ENCODE results near the gene RPL3.

RPL3 gene

DNA sequence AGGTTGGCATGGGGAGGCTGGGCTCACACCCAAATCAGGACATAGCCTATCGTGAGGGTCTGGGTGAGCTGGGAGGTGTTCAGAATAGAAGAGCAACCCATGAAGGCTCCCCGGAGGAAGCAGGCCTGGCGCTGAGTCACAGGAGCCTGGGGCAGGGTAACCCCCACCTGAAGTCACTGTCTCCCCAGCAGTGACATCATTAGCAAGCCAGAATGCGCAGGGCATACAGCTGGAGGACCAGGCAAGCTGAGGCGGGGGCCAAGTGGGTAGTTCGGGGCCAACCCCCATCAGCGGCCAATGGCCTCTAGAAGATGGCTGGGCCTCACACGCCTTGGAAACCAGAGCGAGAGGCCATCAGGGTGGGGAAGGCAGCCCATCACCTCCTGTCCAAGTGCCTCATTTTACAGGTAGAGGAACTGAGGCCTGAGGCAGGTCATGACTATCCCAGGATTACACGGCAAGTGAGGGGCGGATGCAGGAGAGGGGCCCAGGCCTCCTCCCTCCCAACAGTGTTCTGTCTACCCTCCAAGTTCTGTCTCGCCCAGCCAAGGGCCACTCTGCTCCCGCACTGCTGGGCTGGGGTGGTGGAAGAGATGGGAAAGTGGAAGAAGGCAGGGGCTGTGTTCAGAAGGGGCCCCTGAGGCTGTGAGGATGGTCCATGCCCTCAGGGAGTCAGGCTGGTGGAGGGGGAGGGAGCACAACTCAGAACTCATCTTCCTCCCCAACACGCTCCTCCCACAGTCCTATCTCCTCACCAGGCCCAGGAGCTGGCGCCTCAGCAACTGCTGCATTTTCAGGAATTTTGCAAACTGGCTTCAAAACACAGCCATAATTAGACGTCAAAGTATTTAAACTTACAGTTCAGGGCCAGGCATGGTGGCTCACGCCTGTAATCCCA, 24.6 kb downstream of the RPL3 start:
- Mint-ChIP-seq H3K9me3 (no peaks in the 10 kb centered on the region), H3K4me1 (no peaks in the 10 kb centered on the region), H3K36me3 (no peaks in the 10 kb centered on the region), H3K4me3 (no peak overlapping the region), H3K27ac (no peak overlapping the region), H3K27me3 (peaks cover 42% of the 10 kb centered on the region)
- DNase-seq = no peak
- CTCF ChIA-PET = no interaction called here

- no peaks in the 10 kb centered on the region for H3K36me3 Mint-ChIP-seq
- H3K4me1 Mint-ChIP-seq = no peaks in the 10 kb centered on the region
- no peaks in the 10 kb centered on the region for H3K9me3 Mint-ChIP-seq
- CTCF ChIA-PET = interaction anchor here (0.7 kb wide), 1 partner anchor 13 kb away, joined by 3 read pairs; no protein-coding TSS in a partner anchor
- no peak overlapping the region for H3K4me3 Mint-ChIP-seq
- H3K27ac Mint-ChIP-seq = no peak overlapping the region
- peaks cover 39% of the 10 kb centered on the region for H3K27me3 Mint-ChIP-seq
- no peak for DNase-seq
Measured at GRCh38 chr22:39293766-39294368, 25.6 kb downstream of the RPL3 start.

DNA sequence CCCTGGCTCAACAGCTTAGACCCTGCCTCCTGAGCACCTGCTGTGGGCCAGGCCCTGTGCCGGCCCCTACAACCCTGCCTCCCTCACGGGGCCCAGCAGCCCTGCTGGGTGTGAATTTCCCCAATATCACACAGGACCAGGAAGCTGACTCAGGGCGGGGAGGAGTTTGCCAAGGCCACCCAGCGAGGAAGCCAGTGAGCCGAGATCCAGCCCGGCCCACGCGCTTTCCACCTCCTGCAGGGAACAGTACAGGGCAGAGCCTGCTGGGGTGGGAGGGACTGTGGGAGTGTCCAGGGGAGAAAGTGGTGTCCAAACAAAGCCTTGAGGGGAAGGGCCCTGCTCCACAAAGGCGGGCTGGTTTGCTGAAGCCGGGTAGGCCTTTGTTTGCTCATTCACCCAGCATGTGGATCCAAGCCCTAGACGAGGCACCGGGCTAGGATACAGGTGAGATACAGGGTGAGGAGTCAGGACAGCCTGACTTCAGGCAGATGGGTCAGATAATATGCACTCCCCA, 26.8 kb downstream of the RPL3 start:
- no peaks in the 10 kb centered on the region for H3K36me3 Mint-ChIP-seq
- no peak overlapping the region for H3K27ac Mint-ChIP-seq
- CTCF ChIA-PET = no interaction called here
- H3K4me3 Mint-ChIP-seq = no peak overlapping the region
- DNase-seq = no peak
- H3K9me3 Mint-ChIP-seq = no peaks in the 10 kb centered on the region
- H3K4me1 Mint-ChIP-seq = no peaks in the 10 kb centered on the region
- peaks cover 32% of the 10 kb centered on the region for H3K27me3 Mint-ChIP-seq

DNA sequence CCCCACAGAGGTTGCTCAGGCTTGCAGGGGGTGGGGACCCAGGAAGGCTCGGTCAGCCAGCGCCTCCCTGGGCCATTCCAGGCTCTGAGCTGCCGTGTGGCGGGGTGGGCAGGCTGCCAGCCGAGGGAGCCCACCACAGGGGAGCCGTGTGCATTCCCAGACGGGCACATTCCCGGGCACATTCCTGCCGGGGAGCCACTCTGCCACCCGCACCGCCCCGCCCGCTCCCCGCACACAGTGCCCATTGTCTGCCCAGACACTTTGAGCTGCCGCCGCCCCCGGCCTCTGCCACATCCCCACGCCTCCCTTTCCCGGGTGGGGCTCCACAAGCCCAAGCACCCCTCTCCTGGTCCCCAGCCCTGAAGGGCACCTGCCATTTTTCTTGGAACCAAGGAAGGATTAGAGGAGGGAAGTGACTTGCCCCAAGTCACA, 27.4 kb downstream of the RPL3 start:
- CTCF ChIA-PET = interaction anchor here (1.2 kb wide), 1 partner anchor 14 kb away, joined by 3 read pairs; no protein-coding TSS in a partner anchor
- Mint-ChIP-seq H3K27ac (no peak overlapping the region), H3K36me3 (no peaks in the 10 kb centered on the region), H3K27me3 (peaks cover 32% of the 10 kb centered on the region), H3K4me1 (no peaks in the 10 kb centered on the region), H3K4me3 (no peak overlapping the region), H3K9me3 (no peaks in the 10 kb centered on the region)
- no peak for DNase-seq

- CTCF ChIA-PET = interaction anchor here (1.2 kb wide), 1 partner anchor 15 kb away, joined by 3 read pairs; no protein-coding TSS in a partner anchor
- H3K27me3 Mint-ChIP-seq = peaks cover 32% of the 10 kb centered on the region
- no peak overlapping the region for H3K4me3 Mint-ChIP-seq
- no peak for DNase-seq
- no peaks in the 10 kb centered on the region for H3K4me1 Mint-ChIP-seq
- no peak overlapping the region for H3K27ac Mint-ChIP-seq
- no peaks in the 10 kb centered on the region for H3K9me3 Mint-ChIP-seq
- H3K36me3 Mint-ChIP-seq = no peaks in the 10 kb centered on the region
Measured at GRCh38 chr22:39291523-39291922, 27.9 kb downstream of the RPL3 start.

- Mint-ChIP-seq H3K27me3 (peaks cover 34% of the 10 kb centered on the region), H3K4me1 (no peaks in the 10 kb centered on the region), H3K27ac (no peak overlapping the region), H3K36me3 (no peaks in the 10 kb centered on the region), H3K9me3 (no peaks in the 10 kb centered on the region), H3K4me3 (no peak overlapping the region)
- no peak for DNase-seq
- CTCF ChIA-PET = interaction anchor here (1.2 kb wide), 1 partner anchor 16 kb away, joined by 3 read pairs; no protein-coding TSS in a partner anchor
Measured at GRCh38 chr22:39290724-39291161, 28.7 kb downstream of the RPL3 start.

DNA sequence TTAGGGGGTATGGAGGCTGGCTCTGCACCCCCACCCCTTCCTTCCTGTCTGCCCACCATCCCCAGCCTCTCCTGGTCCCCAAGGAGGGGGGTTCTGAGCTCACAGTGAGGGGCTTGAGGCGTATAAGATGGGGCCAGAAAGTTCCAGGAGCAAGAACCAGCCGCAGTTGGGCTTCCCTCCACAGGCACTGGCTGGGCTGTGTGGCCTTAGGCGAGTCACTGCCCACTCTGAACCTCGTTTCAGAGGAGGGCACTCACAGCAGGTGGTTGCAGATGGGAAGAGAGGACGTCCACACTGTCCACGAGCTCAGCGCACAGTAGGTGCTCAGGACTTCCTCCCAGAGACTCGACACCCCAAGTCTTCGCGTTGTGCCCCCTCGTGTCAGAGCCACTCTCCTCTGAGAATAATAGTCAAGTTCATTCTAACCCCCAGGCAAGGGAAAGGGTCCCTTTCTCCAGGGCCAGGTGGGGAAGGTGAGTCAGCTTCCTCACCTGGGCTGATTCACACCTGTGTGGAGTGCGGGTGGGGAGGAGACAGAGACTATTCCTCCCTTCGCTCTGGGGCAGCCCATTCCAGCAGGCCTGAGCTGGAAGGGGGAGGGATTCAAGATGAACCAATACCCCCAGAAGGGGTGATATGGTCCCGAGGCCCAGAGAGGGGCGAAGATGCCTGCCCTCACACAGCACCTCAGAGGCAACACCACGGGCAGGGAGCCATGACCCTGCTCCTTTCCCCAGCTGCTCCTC, 29.3 kb downstream of the RPL3 start:
- DNase-seq = no peak
- no peaks in the 10 kb centered on the region for H3K9me3 Mint-ChIP-seq
- H3K27ac Mint-ChIP-seq = no peak overlapping the region
- H3K27me3 Mint-ChIP-seq = peaks cover 37% of the 10 kb centered on the region
- CTCF ChIA-PET = no interaction called here
- no peaks in the 10 kb centered on the region for H3K36me3 Mint-ChIP-seq
- H3K4me1 Mint-ChIP-seq = no peaks in the 10 kb centered on the region
- no peak overlapping the region for H3K4me3 Mint-ChIP-seq

- no peaks in the 10 kb centered on the region for H3K9me3 Mint-ChIP-seq
- H3K4me3 Mint-ChIP-seq = no peak overlapping the region
- DNase-seq = no peak
- peaks cover 44% of the 10 kb centered on the region for H3K27me3 Mint-ChIP-seq
- no peak overlapping the region for H3K27ac Mint-ChIP-seq
- no peaks in the 10 kb centered on the region for H3K4me1 Mint-ChIP-seq
- no peaks in the 10 kb centered on the region for H3K36me3 Mint-ChIP-seq
- CTCF ChIA-PET = no interaction called here
Measured at GRCh38 chr22:39289533-39289932, 29.9 kb downstream of the RPL3 start.

GRCh38 chr22:39288135-39288898, 31.1 kb downstream of the RPL3 start:
- Mint-ChIP-seq H3K27ac (no peak overlapping the region), H3K36me3 (no peaks in the 10 kb centered on the region), H3K4me3 (no peak overlapping the region), H3K27me3 (peaks cover 39% of the 10 kb centered on the region), H3K4me1 (no peaks in the 10 kb centered on the region), H3K9me3 (no peaks in the 10 kb centered on the region)
- DNase-seq = no peak
- CTCF ChIA-PET = no interaction called here

- DNase-seq = no peak
- no peaks in the 10 kb centered on the region for H3K36me3 Mint-ChIP-seq
- no peak overlapping the region for H3K27ac Mint-ChIP-seq
- H3K27me3 Mint-ChIP-seq = peaks cover 39% of the 10 kb centered on the region
- H3K4me1 Mint-ChIP-seq = no peaks in the 10 kb centered on the region
- CTCF ChIA-PET = interaction anchor here (1.8 kb wide), 1 partner anchor 19 kb away, joined by 6 read pairs; no protein-coding TSS in a partner anchor
- no peak overlapping the region for H3K4me3 Mint-ChIP-seq
- no peaks in the 10 kb centered on the region for H3K9me3 Mint-ChIP-seq
Measured at GRCh38 chr22:39287076-39287725, 32.2 kb downstream of the RPL3 start.

DNA sequence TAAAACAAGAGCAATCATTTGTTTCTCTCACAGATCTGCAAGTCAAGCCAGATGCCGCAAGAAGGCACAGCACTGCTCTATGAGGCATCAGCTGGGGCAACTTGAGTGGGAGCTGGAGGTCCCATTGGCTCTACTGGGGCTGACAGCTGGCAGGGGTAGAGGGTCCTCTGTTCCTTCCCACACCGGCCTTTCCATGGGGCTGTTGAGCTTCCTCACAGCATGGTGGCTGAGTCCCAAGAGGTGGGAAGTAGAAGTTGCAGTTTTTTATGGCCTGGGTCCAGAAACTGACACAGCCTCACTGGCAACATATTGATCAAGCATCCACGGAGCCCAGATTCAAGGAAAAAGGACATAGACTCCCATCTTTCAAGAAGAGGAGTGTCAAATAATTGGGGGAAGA, 34.4 kb downstream of the RPL3 start:
- no peak overlapping the region for H3K27ac Mint-ChIP-seq
- H3K4me3 Mint-ChIP-seq = no peak overlapping the region

GRCh38 chr22:39284142-39284980, 35.1 kb downstream of the RPL3 start:
- Mint-ChIP-seq H3K27ac (no peak overlapping the region), H3K9me3 (no peaks in the 10 kb centered on the region), H3K4me1 (no peaks in the 10 kb centered on the region), H3K27me3 (peaks cover 50% of the 10 kb centered on the region), H3K36me3 (no peaks in the 10 kb centered on the region), H3K4me3 (no peak overlapping the region)
- DNase-seq = no peak
- CTCF ChIA-PET = no interaction called here

More for the DNA sequence above, 34.4 kb downstream of the RPL3 start:
- Mint-ChIP-seq H3K4me1 (no peaks in the 10 kb centered on the region), H3K36me3 (no peaks in the 10 kb centered on the region), H3K27me3 (peaks cover 46% of the 10 kb centered on the region), H3K9me3 (no peaks in the 10 kb centered on the region)
- CTCF ChIA-PET = interaction anchor here (0.9 kb wide), 1 partner anchor 70 kb away, joined by 3 read pairs; no protein-coding TSS in a partner anchor
- DNase-seq = no peak
